Prostate gland (tissue), 2 donors: ENCODE data around the gene DOK6.

ENCODE experiments used
- CTCF ChIP-seq, 4 experiments: fragments of 200-600 bp in 2 of 4; fragments of 450-650 bp in 2 of 4; sonication (generic) in 2 of 4; IDR thresholded peaks; 1 replicate in 3 of 4; 2 replicates in 1 of 4; pipeline ENCODE4 v1.5.1; 2016 to 2019; ENCODE audit warnings: antibody characterized with exemption in 4 of 4, mild to moderate bottlenecking in 2 of 4, moderate library complexity in 2 of 4
- POLR2A ChIP-seq: fragments of 450-650 bp; IDR thresholded peaks from one replicate; pipeline ENCODE4 v1.6.1; 2016; ENCODE audit warnings: antibody characterized with exemption, mild to moderate bottlenecking
- POLR2AphosphoS5 ChIP-seq: sonication (generic); formaldehyde crosslinking; IDR thresholded peaks from one replicate; pipeline ENCODE4 v1.6.1; 2017; ENCODE audit warnings: antibody characterized with exemption

GRCh38 chr18:69885841-69886531 is 485.3 kb downstream of the DOK6 start:
- TF ChIP-seq POLR2AphosphoS5 = no peak
- TF ChIP-seq CTCF (IDR thresholded peaks at IDR 0.05) = no peak
- no peak for TF ChIP-seq POLR2A
